Right cardiac atrium (tissue), 5 donors: ENCODE results near the gene CEP164. TPM values are rescaled to one million over a fixed set of nuclear protein-coding genes. Genes with fewer than 3 reads are reported as not detected.
"Not testable (repeated sequence)": the region's sequence is repeated elsewhere in the genome, so short reads cannot be mapped to it uniquely, and the experiment has no call there.

Experiments
- ATAC-seq, 2 donors: fragments of 200-7000 bp; cut with Tn5 transposase; one replicate each; pipeline versions ENCODE4 v1.8.0 to v1.9.1; 2020; ENCODE audit warnings: moderate library complexity in 2 of 2, mild to moderate bottlenecking in 1 of 2
- DNase-seq, 3 donors: peaks; one replicate each; pipeline ENCODE4 v3.0.0-alpha.2; 2020
- H3K27ac ChIP-seq: one replicate; pipeline ENCODE4 v1.5.1; 2013; ENCODE audit warnings: mild to moderate bottlenecking, low read length, control low read depth, moderate library complexity
- H3K27me3 ChIP-seq: one replicate; pipeline ENCODE4 v1.6.1; 2013; ENCODE audit not compliant: control insufficient read depth, insufficient read depth
- H3K4me1 ChIP-seq: one replicate; pipeline ENCODE4 v1.6.1; 2013; ENCODE audit warnings: low read length; ENCODE audit not compliant: control insufficient read depth, insufficient read depth
- H3K4me3 ChIP-seq: one replicate; pipeline ENCODE4 v1.5.1; 2013; ENCODE audit warnings: low read length, control low read depth
- H3K9me3 ChIP-seq: one replicate; pipeline ENCODE4 v1.6.1; 2013; ENCODE audit warnings: low read length; ENCODE audit not compliant: control insufficient read depth
- WGBS: extraction: QIAGEN DNeasy Blood & Tissue Kit; methylation state at CpG from one replicate; pipeline ENCODE4 v1.1.7; 2013; 5-methylcytosine and 5-hydroxymethylcytosine counted together
- intact Hi-C, 4 donors: fragments of 100-400 bp; cut with DNase I; formaldehyde crosslinking; loops; one replicate each; pipeline versions ENCODE4 v1.11.0 to v1.14.0; 2022 to 2023
- polyA plus RNA-seq: library from polyadenylated mRNA; stranded (reverse); fragments of 200-250 nt; gene quantifications from one replicate; pipeline ENCODE4 v1.2.3, GENCODE V29; 2013
- total RNA-seq, 4 donors: library from RNA; stranded (reverse); fragmentation: NEBNext Ultra II Directional; extraction: Animal tissue kit (Norgen Biotek cat#: 25700); gene quantifications; one replicate each; pipeline ENCODE4 v1.2.1, GENCODE V29; 2021
- donor health status: healthy with polysubstance abuse.
- donor health status: DM: no; HTN: yes; CAD: no.
- donor health status: DM: no; HTN: no; CAD: no.
- donor health status: DM: no; HTN: yes; CAD: no; lungs with severe emphysema.
- donor health status: DM: yes; HTN: yes; CAD: no.

CEP164 gene
- total and polyA plus RNA-seq, 5 donors: 7.9 to 10.6 (median 9.0) TPM

DNA sequence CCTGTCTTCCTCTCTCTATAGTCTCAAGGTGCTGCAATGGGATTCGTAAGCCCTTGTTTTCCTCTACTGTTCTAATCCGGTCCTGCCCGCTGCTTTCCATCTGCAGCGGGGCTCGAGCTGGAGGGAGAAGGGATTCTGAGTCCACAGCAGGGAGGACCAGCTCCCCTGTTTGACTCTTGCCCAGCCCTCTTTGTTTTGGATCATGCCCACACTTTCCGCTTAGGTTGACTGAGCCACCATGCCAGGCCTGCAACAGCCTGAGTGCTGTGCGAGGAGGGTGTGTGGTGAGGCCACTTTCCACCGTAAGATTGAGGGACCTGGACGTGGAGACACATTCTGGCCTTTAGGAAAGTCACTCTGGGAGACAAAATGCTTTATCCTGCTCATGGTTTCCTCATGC lies 58.3 kb downstream of the CEP164 start:
- 98% methylated on average over 9 of the region's 9 CpGs for WGBS
- Histone ChIP-seq H3K4me3 (no peak overlapping the region), H3K4me1 (no peaks in the 10 kb centered on the region), H3K27me3 (no peaks in the 10 kb centered on the region), H3K9me3 (no peaks in the 10 kb centered on the region), H3K27ac (no peak overlapping the region)
- intact Hi-C loops: no loop called here
- DNase-seq (no peak), ATAC-seq (no peak)

GRCh38 chr11:117387992-117388755 lies 60.5 kb downstream of the CEP164 start:
- DNase-seq (no peak), ATAC-seq (no peak)
- no peaks in the 10 kb centered on the region for H3K9me3 ChIP-seq
- no peaks in the 10 kb centered on the region for H3K27me3 ChIP-seq
- H3K4me3 ChIP-seq: no peak overlapping the region
- 86% methylated on average over 3 of the region's 3 CpGs for WGBS
- no peaks in the 10 kb centered on the region for H3K4me1 ChIP-seq
- intact Hi-C loops: no loop called here
- no peak overlapping the region for H3K27ac ChIP-seq

DNA sequence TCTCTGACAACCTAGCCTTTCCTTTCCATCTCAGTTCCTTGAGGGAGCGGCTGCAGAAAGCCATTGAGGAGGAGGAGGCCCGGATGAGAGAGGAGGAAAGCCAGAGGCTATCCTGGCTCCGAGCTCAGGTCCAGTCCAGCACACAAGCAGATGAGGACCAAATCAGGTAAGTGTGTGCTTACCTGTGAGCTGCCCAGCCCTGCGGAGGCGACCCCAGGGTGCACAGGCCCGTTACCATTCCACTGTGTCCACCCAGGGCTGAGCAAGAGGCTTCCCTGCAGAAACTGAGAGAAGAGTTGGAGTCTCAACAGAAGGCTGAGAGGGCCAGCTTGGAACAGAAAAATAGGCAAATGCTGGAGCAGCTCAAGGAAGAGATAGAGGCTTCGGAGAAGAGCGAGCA lies 63.1 kb downstream of the CEP164 start:
- Histone ChIP-seq H3K27me3 (no peaks in the 10 kb centered on the region), H3K27ac (no peak overlapping the region), H3K4me3 (no peak overlapping the region), H3K9me3 (no peaks in the 10 kb centered on the region), H3K4me1 (no peaks in the 10 kb centered on the region)
- ATAC-seq: no peak
- 95% methylated on average over 8 of the region's 8 CpGs for WGBS
- intact Hi-C loops: no loop called here
- peak in 1 of 3 donors; percentile 11 for DNase-seq

DNA sequence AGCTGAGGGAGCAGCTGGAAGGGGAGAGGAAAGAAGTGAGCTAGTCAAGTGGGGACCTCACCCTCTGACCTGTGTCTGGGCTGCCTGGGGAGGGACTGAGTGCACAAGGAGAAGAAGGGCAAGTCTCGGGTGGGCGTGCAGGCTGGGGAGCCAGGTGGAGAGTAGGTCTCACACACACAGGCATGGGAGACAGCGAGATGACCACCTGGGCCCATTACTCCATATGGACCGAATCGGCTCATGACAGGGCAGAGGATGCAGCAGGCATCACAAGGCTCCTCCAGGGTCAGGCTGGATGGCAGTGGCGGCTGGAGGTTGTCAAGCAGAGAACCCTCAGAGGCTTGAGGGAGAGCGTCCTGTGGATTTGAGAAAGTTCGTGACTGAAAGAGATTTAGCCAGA lies 63.5 kb downstream of the CEP164 start:
- no peaks in the 10 kb centered on the region for H3K4me1 ChIP-seq
- H3K9me3 ChIP-seq: no peaks in the 10 kb centered on the region
- no peak for ATAC-seq
- H3K27me3 ChIP-seq: no peaks in the 10 kb centered on the region
- H3K27ac ChIP-seq: no peak overlapping the region
- 95% methylated on average over 8 of the region's 8 CpGs for WGBS
- DNase-seq: peak in 1 of 3 donors; percentile 8
- no peak overlapping the region for H3K4me3 ChIP-seq
- intact Hi-C loops: no loop called here

DNA sequence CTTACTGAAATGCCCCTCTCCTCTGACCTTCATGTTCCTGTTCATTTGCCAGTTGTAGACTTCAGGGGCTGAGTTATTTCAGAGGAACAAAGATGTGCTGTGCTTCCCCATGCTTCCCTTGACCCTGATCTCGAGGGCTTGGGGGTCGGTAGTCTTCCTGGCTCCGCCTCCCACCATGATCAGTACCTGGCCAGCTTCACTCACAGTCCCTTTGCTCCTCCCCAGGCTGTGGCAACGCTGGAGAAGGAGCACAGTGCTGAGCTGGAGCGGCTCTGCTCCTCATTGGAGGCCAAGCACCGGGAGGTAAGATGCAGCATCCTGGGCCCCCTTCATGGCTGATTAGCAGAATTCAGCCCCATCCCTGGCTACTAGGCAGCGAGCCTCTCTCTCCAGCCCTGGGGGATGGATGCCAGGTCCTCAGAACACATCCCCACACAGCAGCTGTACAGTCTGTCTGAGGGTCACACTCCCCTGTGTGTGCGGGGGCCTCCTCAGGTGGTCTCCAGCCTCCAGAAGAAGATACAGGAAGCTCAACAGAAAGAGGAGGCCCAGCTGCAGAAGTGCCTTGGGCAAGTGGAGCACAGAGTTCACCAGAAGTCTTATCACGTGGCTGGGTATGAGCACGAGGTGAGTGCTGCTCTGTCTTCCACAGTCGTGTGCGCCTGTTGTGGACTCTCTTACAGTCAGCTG lies 64.5 kb downstream of the CEP164 start:
- intact Hi-C loops: no loop called here
- Histone ChIP-seq H3K27me3 (no peaks in the 10 kb centered on the region), H3K4me3 (no peak overlapping the region), H3K9me3 (no peaks in the 10 kb centered on the region), H3K4me1 (no peaks in the 10 kb centered on the region), H3K27ac (no peak overlapping the region)
- ATAC-seq: no peak
- WGBS: 87% methylated on average over 12 of the region's 12 CpGs
- peak in 1 of 3 donors; percentile 24 for DNase-seq

GRCh38 chr11:117392979-117393378 lies 65.3 kb downstream of the CEP164 start:
- Histone ChIP-seq H3K27me3 (no peaks in the 10 kb centered on the region), H3K4me3 (no peak overlapping the region), H3K27ac (no peak overlapping the region), H3K9me3 (no peaks in the 10 kb centered on the region), H3K4me1 (no peaks in the 10 kb centered on the region)
- no peak for DNase-seq
- no peak for ATAC-seq
- intact Hi-C loops: no loop called here
- WGBS: 93% methylated on average over 8 of the region's 8 CpGs

GRCh38 chr11:117394221-117394925 lies 66.7 kb downstream of the CEP164 start:
- WGBS: 93% methylated on average over 14 of the region's 14 CpGs

DNA sequence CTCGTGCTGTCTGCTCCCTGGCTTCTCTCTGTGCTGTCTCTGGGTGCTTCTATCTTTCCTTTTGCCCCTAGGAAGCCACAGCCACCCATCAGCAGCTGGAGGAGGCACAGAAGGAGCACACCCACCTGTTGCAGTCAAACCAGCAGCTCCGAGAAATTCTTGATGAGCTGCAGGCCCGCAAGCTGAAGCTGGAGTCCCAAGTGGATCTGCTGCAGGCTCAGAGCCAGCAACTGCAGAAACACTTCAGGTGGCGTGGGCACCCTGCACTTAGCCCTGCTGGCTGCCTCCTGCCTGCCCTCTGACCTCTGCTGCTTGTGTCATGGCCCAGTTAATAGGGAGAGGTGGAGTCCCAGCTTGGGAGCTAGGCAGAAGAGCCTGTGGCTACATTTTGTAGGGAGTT lies 67.8 kb downstream of the CEP164 start:
- Histone ChIP-seq H3K4me3 (no peak overlapping the region), H3K4me1 (no peaks in the 10 kb centered on the region), H3K27me3 (no peaks in the 10 kb centered on the region), H3K9me3 (no peaks in the 10 kb centered on the region), H3K27ac (no peak overlapping the region)
- ATAC-seq: no peak
- intact Hi-C loops: no loop called here
- DNase-seq: no peak
- WGBS: 84% methylated on average over 4 of the region's 4 CpGs

More at GRCh38 chr11:117394221-117394925, 66.7 kb downstream of the CEP164 start:
- Histone ChIP-seq H3K4me1 (no peaks in the 10 kb centered on the region), H3K4me3 (no peak overlapping the region), H3K9me3 (no peaks in the 10 kb centered on the region), H3K27ac (no peak overlapping the region), H3K27me3 (no peaks in the 10 kb centered on the region)
- no peak for DNase-seq
- no peak for ATAC-seq
- intact Hi-C loops: no loop called here

DNA sequence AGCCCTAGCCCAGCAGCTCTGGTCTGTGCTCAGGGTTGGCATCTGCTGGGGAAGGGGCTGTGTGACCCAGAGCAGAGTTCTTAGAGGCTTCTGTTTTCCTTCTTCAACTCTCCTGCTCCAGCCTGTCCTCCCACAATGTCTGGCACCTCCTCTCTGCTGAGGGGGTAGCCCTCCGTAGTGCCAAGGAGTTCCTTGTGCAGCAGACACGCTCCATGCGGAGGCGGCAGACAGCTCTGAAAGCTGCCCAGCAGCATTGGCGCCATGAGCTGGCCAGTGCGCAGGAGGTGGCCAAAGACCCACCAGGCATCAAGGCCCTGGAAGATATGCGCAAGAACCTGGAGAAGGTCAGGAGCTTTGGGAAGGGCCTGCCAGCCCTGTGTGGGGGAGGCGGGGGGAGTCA lies 69.3 kb downstream of the CEP164 start:
- WGBS: 97% methylated on average over 8 of the region's 8 CpGs

DNA sequence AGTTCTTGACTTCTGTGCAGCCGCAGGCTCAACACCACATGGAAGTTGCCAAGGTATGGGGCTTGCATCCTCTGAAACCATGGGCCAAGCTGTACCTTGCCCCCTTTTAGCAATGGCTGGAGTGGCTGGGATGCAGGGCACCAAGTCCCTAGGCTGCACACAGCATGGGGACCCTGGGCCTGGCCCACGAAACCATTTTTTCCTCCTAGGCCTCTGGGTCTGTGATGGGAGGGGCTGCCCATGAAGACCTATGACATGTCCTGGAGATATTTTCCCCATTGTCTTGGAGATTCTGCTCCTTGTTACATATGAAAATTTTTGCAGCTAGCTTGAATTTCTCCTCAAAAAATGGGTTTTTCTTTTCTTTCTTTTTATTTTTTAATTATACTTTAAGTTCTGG lies 71.0 kb downstream of the CEP164 start:
- WGBS: 96% methylated on average over 2 of the region's 2 CpGs
- H3K4me3 ChIP-seq, ATAC-seq, H3K4me1 ChIP-seq, DNase-seq, H3K9me3 ChIP-seq, H3K27me3 ChIP-seq, H3K27ac ChIP-seq, intact Hi-C loops: not testable (repeated sequence)

More for the DNA sequence above, 69.3 kb downstream of the CEP164 start:
- Histone ChIP-seq H3K27me3 (no peaks in the 10 kb centered on the region), H3K9me3 (no peaks in the 10 kb centered on the region), H3K27ac (no peak overlapping the region), H3K4me3 (no peak overlapping the region), H3K4me1 (no peaks in the 10 kb centered on the region)
- intact Hi-C loops: no loop called here
- ATAC-seq (no peak), DNase-seq (no peak)
